RPMI7951 (cell line): ENCODE results near the gene RRAGA. TPM values are rescaled to one million over a fixed set of nuclear protein-coding genes. Genes with fewer than 3 reads are reported as not detected.
"Not testable (repeated sequence)": the region's sequence is repeated elsewhere in the genome, so short reads cannot be mapped to it uniquely, and the experiment has no call there.

Experiments used
- DNase-seq: peaks from one replicate; pipeline ENCODE4 v3.0.0-alpha.2; 2012; ENCODE audit warnings: low read depth
- total RNA-seq: library from RNA; depleted of rRNA; stranded (reverse); fragments of >200 nt; shearing (Covaris generic); gene quantifications from 2 replicates; pipeline ENCODE4 v1.2.3, GENCODE V29; 2014; rRNA removed

Gene RRAGA, protein sequence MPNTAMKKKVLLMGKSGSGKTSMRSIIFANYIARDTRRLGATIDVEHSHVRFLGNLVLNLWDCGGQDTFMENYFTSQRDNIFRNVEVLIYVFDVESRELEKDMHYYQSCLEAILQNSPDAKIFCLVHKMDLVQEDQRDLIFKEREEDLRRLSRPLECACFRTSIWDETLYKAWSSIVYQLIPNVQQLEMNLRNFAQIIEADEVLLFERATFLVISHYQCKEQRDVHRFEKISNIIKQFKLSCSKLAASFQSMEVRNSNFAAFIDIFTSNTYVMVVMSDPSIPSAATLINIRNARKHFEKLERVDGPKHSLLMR
- total RNA-seq = 51.2 and 60.0 TPM in 2 replicates

DNA sequence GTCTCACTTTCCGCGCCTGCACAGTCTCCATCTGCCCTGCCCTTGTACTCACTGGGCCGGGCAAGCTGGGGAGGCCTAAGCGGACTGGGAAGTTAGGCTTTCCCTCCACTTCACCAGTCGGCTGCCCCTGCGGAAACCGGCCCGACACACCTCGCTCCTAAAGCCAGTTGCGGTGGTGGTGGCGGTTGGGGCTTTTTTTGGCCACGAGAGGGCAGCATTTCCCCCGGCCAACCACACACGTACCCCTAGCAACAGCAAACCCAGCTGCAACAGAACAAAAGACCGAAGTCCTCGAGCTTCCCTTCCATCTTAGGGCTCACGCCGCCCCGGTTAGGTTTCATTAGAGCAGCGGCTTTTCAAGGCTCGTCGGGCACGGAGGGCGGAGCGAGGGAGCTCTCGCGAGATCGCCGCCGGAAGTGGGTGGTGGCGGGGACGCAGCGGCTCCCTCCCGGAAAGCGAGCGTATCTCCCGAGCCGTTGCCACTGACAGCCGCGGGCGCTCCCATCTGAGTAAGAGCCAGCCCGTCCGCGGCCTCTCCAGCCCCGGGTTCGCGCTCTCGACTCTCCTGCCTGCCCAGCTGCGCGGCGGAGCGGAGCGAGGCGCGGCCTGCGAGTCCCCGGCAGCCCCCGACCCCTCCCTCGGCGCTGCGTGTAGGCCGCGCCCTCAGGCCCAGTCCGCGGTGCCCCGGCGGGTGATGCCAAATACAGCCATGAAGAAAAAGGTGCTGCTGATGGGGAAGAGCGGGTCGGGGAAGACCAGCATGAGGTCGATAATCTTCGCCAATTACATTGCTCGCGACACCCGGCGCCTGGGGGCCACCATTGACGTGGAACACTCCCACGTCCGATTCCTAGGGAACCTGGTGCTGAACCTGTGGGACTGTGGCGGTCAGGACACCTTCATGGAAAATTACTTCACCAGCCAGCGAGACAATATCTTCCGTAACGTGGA, at the start of gene RRAGA:
Gene RRAGA, plus strand, starts transcription at position 462 of the 951 bp plus-strand sequence. Its CDS starts 233 bp downstream, at position 695.
- peak; percentile 95 for DNase-seq

DNA sequence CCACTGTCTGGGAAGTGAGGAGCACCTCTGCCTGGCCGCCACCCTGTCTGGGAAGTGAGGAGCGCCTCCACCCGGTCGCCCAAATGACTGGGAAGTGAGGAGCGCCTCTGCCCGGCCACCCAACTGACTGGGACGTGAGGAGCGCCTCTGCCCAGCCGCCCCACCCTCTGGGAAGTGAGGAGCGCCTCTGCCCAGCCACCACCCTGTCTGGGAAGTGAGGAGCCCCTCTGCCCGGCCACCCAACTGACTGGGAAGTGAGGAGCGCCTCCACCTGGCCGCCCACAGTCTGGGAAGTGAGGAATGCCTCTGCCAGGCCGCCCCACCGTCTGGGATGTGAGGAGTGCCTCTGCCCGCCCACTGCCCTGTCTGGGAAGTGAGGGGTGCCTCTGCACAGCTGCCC, 49.1 kb upstream of the RRAGA start:
- no peak for DNase-seq

DNA sequence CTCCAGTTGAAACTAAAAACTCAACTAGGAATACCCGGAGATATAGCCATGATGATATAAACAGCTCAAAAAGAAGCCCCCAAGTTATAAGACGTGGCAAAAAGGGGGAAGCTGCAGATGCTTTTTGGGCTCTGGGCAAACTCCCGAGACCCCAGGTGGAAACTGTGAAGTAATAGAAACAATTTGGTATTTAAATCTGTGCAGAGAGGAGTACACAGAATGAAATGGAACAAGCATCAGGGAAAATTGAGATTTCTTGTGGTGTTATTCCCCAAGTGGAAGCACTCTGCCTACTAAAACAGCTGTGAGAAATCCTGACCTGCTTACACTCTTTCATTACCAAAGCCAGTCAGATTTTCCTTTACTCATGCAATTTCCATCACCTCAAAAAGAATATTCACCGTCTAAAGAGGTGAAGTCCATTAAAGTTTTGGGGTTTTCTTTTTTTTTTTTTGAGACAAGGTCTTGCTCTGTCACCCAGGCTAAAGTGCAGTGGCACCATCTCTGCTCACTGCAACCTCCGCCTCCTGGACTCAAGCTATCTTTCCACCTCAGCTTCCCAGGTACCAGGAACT, 39.7 kb upstream of the RRAGA start:
- no peak for DNase-seq

DNA sequence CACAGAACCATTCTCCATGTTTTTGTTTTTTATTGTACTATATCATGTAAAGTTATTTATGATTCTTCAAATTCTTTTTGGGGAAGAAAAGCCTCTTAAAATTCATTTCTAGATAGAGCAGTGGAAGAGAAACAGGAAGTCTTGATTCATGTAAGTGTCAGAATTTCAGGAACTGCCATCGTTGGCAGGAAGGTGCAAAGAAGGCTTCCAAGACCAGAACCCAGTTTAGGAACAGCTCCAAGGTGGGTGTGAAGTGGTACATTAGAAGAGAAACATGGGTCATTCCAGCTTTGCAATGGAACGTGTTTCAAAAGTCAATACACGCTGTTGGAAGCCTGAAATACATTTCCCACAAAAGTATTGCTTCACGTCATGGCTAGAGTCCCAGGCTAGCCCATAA, 31.0 kb upstream of the RRAGA start:
- no peak for DNase-seq

DNA sequence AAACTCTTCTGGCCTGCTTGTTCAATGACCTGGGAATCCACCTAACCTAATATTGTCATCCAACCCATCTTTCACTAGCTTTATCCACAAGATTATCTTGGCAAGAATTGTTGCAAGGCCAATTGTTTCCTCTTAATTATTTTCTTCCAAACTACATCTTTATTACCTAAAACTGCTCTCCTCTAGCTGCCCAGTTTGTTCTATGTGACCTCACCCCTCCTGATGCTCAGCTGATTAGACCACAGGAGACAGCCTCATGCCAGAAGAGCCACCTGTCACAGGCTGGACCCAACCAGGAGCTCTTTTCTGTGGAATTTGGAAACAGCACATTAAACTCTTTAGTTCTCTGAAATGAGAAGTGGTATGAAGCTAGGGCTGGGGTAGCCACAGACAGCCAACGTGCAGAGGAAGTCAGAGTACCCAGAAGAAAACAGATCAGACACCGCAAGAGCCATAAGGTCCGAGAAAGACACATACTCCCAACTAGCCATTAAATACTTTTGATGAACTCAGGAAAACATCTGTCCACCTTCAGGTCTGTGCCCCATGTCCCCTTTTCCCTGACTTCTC, 28.3 kb upstream of the RRAGA start:
- no peak for DNase-seq

DNA sequence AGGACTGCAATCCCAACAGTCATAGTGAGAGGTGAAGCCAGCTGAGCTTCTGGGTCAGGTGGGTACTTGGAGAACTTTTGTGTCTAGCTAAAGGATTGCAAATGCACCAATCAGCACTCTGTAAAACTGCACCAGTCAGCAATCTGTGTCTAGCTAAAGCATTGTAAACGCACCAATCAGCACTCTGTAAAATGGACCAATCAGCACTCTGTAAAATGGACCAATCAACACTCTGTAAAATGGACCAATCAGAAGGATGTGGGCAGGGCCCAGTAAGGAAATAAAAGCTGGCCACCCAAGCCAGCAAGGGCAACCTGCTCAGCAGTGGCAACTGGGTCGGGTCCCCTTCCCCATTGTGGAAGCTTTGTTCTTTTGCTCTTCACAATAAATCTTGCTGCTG, 27.6 kb upstream of the RRAGA start:
- DNase-seq = not testable (repeated sequence)

DNA sequence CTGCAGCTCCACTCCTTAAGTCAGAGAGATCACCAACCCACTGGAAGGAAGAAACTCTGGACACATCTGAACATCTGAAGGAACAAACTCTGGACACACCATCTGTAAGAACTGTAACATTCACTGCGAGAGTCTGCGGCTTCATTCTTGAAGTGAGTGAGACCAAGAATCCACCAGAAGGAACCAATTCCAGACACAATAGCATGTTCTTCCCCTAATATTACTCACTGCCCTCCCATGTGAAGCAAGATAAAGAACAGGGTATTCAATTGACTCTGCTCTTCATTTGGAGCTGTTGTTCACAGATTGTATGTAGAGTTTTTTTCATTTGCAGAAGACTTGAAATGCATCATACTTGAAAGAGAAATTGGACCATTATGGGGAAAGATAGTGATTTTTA, 27.0 kb upstream of the RRAGA start:
- no peak for DNase-seq

DNA sequence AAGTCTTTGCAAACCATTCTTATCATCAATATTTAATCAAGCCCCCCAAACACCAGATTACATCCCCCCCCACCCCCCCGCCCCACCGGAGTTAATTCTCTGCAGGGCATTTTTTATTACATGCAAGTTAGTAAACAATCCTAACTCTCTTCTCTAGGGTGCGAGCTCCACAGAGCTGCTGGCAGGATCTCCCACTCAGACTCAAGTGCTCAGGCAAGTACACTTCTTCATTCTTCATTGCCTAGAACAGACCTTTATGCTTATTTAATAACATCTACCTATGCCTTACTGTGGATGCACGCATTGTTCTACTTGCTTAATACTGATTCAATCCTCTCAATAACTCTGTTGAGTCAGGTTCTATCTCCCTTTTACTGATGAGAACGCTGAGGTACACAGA, 26.1 kb upstream of the RRAGA start:
- DNase-seq = no peak

DNA sequence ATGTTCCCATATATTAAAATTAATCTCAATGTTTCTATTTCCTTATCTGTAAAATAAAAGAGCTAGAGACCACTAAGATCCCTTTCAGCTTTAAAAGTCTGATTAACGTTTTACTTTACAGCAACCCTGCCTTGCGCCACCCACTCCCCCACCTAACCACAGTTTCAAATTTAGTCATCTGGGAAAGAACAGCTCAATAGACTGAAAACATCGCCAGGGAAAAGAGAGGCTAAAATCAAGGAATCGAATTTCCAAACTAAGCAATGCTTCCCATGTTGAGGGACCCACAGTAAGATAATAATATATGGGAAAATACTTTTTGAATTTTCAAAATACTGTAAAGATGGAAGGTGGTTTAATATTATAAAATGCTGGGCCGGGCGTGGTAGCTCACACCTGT, 22.9 kb upstream of the RRAGA start:
- no peak for DNase-seq

DNA sequence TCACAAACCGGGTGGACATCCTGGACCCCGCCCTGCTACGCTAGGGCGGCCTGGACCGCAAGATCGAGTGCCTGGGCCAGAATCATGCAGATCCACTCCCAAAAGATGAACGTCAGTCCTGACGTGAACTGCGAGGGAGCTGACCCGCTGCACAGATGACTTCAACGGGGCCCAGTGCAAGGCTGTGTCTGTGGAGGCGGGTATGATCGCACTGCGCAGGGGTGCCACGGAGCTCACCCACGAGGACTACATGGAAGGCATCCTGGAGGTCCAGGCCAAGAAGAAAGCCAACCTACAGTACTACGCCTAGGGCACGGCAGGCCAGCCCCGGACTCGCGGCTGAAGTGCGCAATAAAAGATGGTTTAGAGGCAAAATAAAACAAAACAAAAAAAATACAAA, 21.4 kb upstream of the RRAGA start:
- no peak for DNase-seq

DNA sequence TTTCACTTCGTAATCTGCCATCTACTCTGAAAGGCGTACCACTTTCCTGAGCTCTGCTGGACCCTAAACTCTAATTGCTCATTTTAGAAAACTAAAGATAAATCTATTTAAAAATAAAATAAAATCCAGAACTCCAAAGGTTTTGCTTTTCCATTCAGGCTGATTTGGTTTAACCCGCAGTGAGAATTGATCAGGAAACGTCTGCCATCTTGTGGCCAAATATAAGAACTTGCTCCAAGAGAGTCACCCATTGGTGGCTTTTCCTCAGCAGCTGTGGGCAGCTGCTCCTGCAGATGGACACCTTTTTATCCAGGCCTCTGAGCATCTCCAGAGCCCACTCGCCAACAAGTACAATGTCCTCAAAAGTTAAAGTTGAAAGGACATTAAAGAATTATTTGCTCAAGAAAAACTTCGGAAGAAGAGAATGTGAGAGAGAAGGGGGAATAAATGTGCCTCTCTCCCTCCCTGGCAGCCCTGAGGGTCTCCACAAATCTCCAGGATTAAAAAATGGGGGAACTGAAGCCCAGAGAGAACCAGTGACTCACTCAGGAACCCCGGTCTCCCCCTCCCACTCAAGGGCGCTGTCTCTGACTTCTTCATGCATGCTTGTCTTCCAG, 20.3 kb upstream of the RRAGA start:
- peak; percentile 65 for DNase-seq

DNA sequence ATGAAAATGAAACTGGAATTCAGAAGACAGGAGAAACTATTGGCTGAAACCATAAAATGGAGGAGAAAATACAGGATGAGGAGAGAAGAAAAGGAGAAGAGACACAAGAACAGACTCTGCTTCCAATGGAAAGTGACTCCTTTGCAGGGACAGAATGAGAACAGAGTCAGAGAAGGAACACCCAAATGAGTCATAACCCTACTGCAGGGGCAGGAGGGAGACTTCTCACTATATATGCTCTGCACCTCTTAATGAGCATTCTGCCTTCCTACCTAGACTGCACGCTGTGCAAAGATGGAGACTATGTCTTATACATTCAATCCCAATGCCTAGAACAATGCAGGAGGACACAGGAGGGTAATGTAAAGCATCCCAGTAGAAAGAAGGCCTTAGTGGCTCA, 18.3 kb upstream of the RRAGA start:
- DNase-seq = peak; percentile 10

DNA sequence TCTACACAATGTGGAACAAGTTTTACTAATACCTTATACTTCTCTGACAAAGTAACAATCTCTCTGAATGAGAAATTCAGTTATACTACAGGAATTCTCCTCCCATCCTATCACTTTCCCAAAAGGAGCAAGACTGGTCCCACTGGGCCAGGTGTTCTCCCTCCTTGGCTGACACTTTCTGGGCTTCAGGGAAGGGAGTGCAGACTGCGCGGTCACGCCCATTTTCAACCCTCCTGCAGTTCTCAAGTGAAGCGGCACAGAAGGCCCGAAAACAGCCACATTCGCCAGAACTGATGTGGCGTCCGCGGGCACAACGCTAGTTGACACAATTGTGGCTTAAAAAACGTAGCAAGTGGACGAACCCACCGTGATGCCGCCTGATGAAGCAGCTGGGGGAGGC, 16.8 kb upstream of the RRAGA start:
- DNase-seq = no peak

DNA sequence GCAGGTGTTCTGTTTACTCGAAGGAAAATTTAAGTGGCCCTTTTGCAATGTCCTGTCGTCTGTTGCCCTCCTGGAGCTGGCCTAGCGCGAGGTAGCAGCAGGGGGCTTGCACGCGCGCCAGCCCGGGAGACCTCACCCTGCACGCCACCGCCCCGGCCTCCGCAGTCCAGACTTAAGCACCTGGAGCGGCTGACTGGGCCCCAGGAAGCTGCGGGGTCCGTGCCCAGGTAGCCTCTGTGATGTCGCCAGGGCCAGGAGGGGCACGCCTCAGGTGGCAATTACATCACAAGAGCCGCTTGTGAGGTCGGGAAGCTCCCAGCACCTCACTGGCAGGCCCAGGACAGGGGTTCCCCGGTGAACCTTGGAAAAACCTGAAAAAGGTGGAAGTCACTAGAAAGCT, 16.2 kb upstream of the RRAGA start, which contains the start of gene SAXO1:
Gene SAXO1, minus strand, starts transcription at position 195 of the 400 bp plus-strand sequence. CDS start 301 bp downstream, outside the sequence.
- DNase-seq = no peak

DNA sequence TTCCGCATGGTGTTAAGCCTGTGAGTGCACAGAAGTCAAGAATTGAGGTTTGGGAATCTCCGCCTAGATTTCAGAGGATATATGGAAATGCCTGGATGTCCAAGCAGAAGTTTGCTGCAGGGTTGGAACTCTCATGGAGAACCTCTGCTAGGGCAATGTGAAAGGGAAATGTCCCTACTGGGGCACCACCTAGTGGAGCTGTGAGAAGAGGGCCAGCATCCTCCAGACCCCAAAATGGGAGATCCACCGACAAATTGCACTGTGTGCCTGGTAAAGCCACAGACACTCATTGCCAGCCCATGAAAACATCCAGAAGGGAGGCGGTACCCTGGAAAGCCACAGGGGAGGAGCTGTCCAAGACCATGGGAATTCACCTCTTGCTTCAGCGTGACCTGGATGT, 12.6 kb upstream of the RRAGA start:
- DNase-seq = no peak

DNA sequence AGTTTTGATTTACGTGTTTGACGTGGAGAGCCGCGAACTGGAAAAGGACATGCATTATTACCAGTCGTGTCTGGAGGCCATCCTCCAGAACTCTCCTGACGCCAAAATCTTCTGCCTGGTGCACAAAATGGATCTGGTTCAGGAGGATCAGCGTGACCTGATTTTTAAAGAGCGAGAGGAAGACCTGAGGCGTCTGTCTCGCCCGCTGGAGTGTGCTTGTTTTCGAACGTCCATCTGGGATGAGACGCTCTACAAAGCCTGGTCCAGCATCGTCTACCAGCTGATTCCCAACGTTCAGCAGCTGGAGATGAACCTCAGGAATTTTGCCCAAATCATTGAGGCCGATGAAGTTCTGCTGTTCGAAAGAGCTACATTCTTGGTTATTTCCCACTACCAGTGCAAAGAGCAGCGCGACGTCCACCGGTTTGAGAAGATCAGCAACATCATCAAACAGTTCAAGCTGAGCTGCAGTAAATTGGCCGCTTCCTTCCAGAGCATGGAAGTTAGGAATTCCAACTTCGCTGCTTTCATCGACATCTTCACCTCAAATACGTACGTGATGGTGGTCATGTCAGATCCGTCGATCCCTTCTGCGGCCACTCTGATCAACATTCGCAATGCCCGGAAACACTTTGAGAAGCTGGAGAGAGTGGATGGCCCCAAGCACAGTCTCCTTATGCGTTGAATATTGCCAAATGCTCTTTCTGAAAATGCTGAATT, 850 bp downstream of the RRAGA start:
- DNase-seq = peak; percentile 51

DNA sequence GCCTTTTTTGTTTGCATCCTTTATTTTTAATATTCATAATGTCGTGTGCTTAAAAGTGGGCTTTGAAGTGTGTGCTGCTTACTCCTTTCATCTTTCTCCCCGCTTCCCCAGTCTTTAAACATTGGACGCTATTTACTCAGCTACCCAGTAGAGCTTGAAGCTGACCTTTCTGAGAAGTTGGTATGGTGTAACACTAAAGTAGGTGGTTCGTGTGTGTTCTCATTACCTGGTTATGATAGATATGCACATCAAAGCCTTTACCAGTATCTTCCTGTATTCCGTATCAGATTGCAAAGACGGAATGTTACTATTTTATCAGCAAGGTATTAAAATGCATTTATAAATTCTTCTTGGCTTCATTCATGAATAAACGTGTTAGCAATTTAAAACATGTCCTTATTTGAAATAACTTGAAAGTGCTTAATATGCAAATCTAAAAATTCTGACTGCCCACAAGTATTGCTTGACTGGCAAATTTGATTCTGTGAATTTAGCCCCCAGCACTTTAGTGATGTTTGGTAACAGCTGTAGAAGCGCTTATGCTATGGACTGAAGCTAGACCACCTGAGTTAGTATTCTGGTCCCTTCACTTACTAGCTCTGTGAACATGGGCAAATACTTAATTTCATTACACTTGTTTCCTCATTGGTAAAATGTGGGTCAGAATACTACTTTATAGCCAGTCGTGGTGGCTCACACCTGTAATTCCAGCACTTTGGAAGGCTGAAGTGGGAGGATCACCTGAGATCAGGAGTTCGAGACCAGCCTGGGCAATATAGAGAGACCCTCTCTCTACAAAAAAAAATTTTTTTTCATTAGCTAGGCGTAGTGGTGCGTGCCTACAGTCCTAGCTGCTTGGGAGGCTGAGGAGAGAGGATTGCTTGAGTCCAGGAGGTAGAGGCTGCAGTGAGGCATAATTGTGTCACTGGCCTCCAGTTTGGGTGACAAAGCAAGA, 1.7 kb downstream of the RRAGA start:
- no peak for DNase-seq

DNA sequence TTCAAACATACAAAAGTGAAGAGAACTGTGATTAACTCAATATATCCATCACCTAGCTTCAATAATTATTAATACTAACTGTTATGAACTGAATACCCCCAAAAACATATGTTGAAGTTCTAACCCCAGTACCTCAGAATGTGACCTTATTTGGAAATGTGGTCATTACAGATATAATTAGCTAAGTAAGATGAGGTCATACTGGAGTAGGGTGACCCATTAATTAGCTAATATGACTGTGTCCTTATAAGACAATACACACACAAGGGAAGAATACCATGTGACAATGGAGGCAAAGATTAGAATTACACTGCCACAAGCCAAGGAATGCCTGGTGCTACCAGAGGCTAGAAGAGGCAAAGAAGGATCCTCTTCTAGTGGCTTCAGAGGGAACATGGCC, 7.8 kb downstream of the RRAGA start:
- no peak for DNase-seq

DNA sequence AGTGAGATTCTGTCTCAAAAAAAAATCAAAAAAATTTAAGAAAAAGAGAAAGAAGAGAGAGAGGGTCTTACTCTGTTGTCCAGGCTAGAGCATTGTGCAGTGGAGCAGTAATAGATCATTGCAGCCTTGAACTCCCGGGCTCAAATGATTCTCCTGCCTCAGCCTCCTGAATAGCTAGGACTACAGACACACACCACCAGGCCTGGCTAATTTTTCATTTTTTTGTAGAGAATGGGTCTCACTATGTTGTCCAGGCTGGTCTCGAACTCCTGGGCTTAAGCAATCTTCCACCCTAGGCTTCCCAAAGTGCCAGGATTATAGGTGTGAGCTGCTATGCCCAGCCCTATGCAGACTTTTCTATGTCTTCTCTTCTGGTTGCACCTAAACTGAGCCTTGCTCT, 25.0 kb downstream of the RRAGA start:
- DNase-seq = no peak

DNA sequence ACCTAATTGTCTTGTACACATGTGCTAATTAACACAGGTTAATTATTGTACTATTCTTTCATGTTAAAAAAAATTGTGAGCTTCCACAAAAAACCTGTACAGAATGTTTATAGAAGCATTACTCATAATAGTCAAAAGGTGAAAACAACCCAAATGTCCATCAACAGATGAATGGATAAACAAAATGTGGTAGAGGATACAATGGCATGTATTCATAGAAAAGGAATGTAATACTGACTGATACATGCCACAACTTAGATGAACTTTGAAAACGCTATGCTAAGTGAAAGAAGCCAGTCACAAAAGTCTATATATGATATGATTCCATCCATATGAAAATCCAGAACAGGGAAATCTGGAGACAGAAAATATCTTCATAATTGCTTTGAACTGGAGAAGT, 25.6 kb downstream of the RRAGA start:
- peak; percentile 9 for DNase-seq
